HEK293 (cell line): Measurements from ENCODE around the gene VEGFA.

Source experiments
- CTCF ChIA-PET: fragments of 350-600 bp; formaldehyde crosslinking; extraction: SDS; loops from one replicate; lab custom pipeline; 2021; ENCODE audit warnings: antibody characterized with exemption; lab: Yijun Ruan, JAX
- POLR2A ChIA-PET: fragments of 300-600 bp; formaldehyde crosslinking; extraction: SDS; loops from one replicate; lab custom pipeline; 2020; ENCODE audit warnings: antibody characterized with exemption, inconsistent platforms; lab: Yijun Ruan, JAX
- H3K27ac ChIP-seq: fragments of 200-500 bp; sonication (Bioruptor generic); 2 replicates; pipeline ENCODE4 v1.5.1; 2014; ENCODE audit warnings: low read depth, low read length, control low read depth, inconsistent platforms; ENCODE audit errors: extremely low read depth
- H3K36me3 ChIP-seq, 2 experiments: fragments of 200-500 bp in 1 of 2; sonication (Bioruptor generic) in 1 of 2; 1 replicate in 1 of 2; 2 replicates in 1 of 2; pipeline ENCODE4 v1.5.1; 2014 to 2017; ENCODE audit warnings: inconsistent platforms in 2 of 2, low read length in 2 of 2; ENCODE audit not compliant: control insufficient read depth in 2 of 2, insufficient read depth in 1 of 2
- H3K4me1 ChIP-seq: fragments of 200-500 bp; sonication (Bioruptor generic); 2 replicates; pipeline ENCODE4 v1.5.1; 2014; ENCODE audit warnings: mild to moderate bottlenecking, low read length, inconsistent platforms; ENCODE audit not compliant: control insufficient read depth, insufficient read depth
- H3K4me3 ChIP-seq: 2 replicates; pipeline ENCODE4 v1.5.1; 2011; ENCODE audit warnings: low read depth, mild to moderate bottlenecking, control low read depth, low read length, moderate library complexity
- H3K9me3 ChIP-seq: fragments of 200-500 bp; sonication (Bioruptor generic); 2 replicates; pipeline ENCODE4 v1.5.1; 2014; ENCODE audit warnings: low read depth, low read length, inconsistent platforms; ENCODE audit not compliant: control insufficient read depth, insufficient read depth
- SETDB1 ChIP-seq: IDR thresholded peaks from one replicate; pipeline ENCODE4 v1.6.1; 2017; ENCODE audit warnings: mild to moderate bottlenecking, low read length, moderate library complexity, mixed read lengths; ENCODE audit not compliant: insufficient read length
- SP2 ChIP-seq: fragments of 450-650 bp; formaldehyde crosslinking; IDR thresholded peaks from 2 replicates; pipeline ENCODE4 v1.5.1; 2016; ENCODE audit warnings: missing biosample characterization, missing genetic modification characterization
- SP3 ChIP-seq: fragments of 450-650 bp; formaldehyde crosslinking; IDR thresholded peaks from 2 replicates; pipeline ENCODE4 v1.5.1; 2016; ENCODE audit warnings: missing biosample characterization, missing genetic modification characterization
- ZNF169 ChIP-seq: fragments of 450-650 bp; formaldehyde crosslinking; IDR thresholded peaks from 2 replicates; pipeline ENCODE4 v1.5.1; 2016; ENCODE audit warnings: missing biosample characterization, missing genetic modification characterization
- ZNF350 ChIP-seq: fragments of 450-650 bp; formaldehyde crosslinking; IDR thresholded peaks from 2 replicates; pipeline ENCODE4 v1.5.0; 2017; ENCODE audit warnings: missing biosample characterization, mild to moderate bottlenecking, missing genetic modification characterization
- ZNF366 ChIP-seq: fragments of 450-650 bp; formaldehyde crosslinking; conservative IDR thresholded peaks from 2 replicates; pipeline ENCODE4 v1.5.1; 2016; ENCODE audit warnings: missing biosample characterization, missing genetic modification characterization
- ZNF394 ChIP-seq: fragments of 450-650 bp; formaldehyde crosslinking; IDR thresholded peaks from 2 replicates; pipeline ENCODE4 v1.5.1; 2016; ENCODE audit warnings: missing biosample characterization, missing genetic modification characterization, mild to moderate bottlenecking, moderate library complexity, borderline replicate concordance
- ZNF624 ChIP-seq: fragments of 450-650 bp; formaldehyde crosslinking; IDR thresholded peaks from 2 replicates; pipeline ENCODE4 v1.5.1; 2017; ENCODE audit warnings: missing biosample characterization, missing genetic modification characterization
- ZNF629 ChIP-seq: fragments of 450-650 bp; formaldehyde crosslinking; IDR thresholded peaks from 2 replicates; pipeline ENCODE4 v1.5.1; 2017; ENCODE audit warnings: missing biosample characterization, missing genetic modification characterization
- ZSCAN18 ChIP-seq: fragments of 450-650 bp; formaldehyde crosslinking; IDR thresholded peaks from 2 replicates; pipeline ENCODE4 v1.5.1; 2016; ENCODE audit warnings: missing biosample characterization, missing genetic modification characterization
- TF ChIP-seq, protein P1 (sequence below): fragments of 450-650 bp; formaldehyde crosslinking; IDR thresholded peaks from 2 replicates; pipeline ENCODE4 v1.5.1; 2016; ENCODE audit warnings: missing biosample characterization, missing genetic modification characterization
- TF ChIP-seq, protein P2 (sequence below): fragments of 450-650 bp; IDR thresholded peaks from 2 replicates; pipeline ENCODE4 v1.5.1; 2018; ENCODE audit warnings: missing biosample characterization, missing genetic modification characterization
- TF ChIP-seq, protein P3 (sequence below): fragments of 450-650 bp; formaldehyde crosslinking; IDR thresholded peaks from 2 replicates; pipeline ENCODE4 v1.5.1; 2016; ENCODE audit warnings: missing biosample characterization, missing genetic modification characterization

The VEGFA gene

DNA sequence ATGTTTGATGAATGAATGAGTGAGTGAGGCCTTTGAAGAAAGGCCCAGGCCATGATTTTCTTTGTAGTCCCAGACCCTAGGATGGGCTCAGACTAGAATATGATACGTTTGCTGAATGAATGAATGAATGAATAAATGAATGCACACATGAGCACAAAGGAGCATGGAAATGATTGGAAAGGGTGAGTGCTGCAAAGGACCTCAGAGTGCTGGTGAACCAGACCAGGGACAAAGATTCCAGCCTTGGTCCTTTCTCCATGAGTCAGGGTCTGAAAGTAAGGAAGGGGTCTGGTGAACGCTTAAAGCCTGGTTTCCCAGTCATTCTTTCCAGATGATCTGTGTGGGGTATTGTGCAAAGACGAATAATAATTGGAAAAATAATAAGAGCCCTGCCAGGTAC lies 42.4 kb upstream of the VEGFA start (continued):
- TF ChIP-seq, protein P1, sequence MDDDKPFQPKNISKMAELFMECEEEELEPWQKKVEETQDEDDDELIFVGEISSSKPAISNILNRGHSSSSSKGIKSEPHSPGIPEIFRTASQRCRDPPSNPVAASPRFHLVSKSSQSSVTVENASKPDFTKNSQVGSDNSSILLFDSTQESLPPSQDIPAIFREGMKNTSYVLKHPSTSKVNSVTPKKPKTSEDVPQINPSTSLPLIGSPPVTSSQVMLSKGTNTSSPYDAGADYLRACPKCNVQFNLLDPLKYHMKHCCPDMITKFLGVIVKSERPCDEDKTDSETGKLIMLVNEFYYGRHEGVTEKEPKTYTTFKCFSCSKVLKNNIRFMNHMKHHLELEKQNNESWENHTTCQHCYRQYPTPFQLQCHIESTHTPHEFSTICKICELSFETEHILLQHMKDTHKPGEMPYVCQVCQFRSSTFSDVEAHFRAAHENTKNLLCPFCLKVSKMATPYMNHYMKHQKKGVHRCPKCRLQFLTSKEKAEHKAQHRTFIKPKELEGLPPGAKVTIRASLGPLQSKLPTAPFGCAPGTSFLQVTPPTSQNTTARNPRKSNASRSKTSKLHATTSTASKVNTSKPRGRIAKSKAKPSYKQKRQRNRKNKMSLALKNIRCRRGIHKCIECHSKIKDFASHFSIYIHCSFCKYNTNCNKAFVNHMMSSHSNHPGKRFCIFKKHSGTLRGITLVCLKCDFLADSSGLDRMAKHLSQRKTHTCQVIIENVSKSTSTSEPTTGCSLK (tag by site-specific recombination) = no peak

DNA sequence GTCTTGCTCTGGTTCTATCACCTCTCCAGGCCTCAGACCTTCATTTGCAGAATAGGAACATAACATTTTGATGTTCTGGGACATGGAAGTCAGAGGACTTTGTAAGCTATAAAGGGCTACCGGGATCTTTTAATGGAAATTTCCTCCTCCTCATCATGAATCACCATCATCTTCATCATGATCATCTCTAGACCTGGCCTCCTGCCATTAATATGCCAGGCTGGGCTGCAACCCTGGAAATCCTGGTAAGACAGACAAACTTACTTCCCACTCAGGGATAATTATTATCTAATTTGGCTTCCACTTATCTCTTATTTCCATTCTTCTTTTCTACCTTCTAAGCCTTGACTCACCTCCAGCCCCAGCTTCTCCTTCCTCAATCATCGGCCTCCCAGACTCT lies 41.4 kb upstream of the VEGFA start:
- TF ChIP-seq, protein P2, sequence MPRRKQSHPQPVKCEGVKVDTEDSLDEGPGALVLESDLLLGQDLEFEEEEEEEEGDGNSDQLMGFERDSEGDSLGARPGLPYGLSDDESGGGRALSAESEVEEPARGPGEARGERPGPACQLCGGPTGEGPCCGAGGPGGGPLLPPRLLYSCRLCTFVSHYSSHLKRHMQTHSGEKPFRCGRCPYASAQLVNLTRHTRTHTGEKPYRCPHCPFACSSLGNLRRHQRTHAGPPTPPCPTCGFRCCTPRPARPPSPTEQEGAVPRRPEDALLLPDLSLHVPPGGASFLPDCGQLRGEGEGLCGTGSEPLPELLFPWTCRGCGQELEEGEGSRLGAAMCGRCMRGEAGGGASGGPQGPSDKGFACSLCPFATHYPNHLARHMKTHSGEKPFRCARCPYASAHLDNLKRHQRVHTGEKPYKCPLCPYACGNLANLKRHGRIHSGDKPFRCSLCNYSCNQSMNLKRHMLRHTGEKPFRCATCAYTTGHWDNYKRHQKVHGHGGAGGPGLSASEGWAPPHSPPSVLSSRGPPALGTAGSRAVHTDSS (tag by site-specific recombination) = 0 out of 2 replicates have a peak, but pooled peaks have one; percentile 38
- TF ChIP-seq ZNF366 (tag by site-specific recombination) = no peak
- CTCF ChIA-PET = interaction anchor here (0.8 to 1.3 kb wide), 6 partner anchors 11 to 62 kb away, joined by 3 to 6 read pairs (median 4); partner anchors contain the start of gene VEGFA
- H3K27ac ChIP-seq = no peak overlapping the region

DNA sequence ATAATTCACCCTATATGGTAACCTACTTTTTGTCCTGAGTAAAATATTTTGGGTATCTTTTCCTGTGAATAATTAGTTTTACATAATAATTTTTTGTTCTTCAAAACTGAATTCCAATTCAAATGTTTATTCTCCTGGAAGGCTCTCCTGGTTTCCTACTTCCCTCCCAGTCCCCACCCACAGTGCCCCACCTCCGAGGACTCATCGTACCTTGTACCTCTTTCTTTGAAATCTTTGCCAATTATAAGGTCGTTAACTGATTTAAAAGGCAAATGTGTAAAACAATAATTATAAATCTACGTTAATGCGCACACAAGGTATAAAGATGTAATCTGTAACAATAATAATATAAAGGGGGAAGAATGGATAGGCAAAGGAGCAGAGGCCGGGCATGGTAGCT lies 40.5 kb upstream of the VEGFA start:
- ChIA-PET POLR2A (no interaction called here), CTCF (interaction anchor here (1.4 kb wide), 1 partner anchor 39 kb away, joined by 3 read pairs; no protein-coding TSS in a partner anchor)
- no peak overlapping the region for H3K27ac ChIP-seq
- no peaks in the 10 kb centered on the region for H3K9me3 ChIP-seq
- H3K4me3 ChIP-seq = no peak overlapping the region
- TF ChIP-seq ZSCAN18 (tag by site-specific recombination) = no peak
- TF ChIP-seq SP3 (tag by site-specific recombination) = no peak
- TF ChIP-seq SP2 (tag by site-specific recombination) = no peak
- TF ChIP-seq, protein P3, sequence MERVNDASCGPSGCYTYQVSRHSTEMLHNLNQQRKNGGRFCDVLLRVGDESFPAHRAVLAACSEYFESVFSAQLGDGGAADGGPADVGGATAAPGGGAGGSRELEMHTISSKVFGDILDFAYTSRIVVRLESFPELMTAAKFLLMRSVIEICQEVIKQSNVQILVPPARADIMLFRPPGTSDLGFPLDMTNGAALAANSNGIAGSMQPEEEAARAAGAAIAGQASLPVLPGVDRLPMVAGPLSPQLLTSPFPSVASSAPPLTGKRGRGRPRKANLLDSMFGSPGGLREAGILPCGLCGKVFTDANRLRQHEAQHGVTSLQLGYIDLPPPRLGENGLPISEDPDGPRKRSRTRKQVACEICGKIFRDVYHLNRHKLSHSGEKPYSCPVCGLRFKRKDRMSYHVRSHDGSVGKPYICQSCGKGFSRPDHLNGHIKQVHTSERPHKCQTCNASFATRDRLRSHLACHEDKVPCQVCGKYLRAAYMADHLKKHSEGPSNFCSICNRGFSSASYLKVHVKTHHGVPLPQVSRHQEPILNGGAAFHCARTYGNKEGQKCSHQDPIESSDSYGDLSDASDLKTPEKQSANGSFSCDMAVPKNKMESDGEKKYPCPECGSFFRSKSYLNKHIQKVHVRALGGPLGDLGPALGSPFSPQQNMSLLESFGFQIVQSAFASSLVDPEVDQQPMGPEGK (tag by site-specific recombination) = no peak
- TF ChIP-seq ZNF169 (tag by site-specific recombination) = no peak
- TF ChIP-seq ZNF394 (tag by site-specific recombination) = no peak
- no peak for TF ChIP-seq SETDB1
- no peak for TF ChIP-seq ZNF629 (tag by site-specific recombination)
- TF ChIP-seq, protein P1 (tag by site-specific recombination) = no peak
- TF ChIP-seq ZNF350 (tag by site-specific recombination) = no peak
- no peak for TF ChIP-seq ZNF624 (tag by site-specific recombination)
- H3K4me1 ChIP-seq = peaks cover 10% of the 10 kb centered on the region
- H3K36me3 ChIP-seq = no peaks in the 10 kb centered on the region

More for the DNA sequence above, 41.4 kb upstream of the VEGFA start:
- POLR2A ChIA-PET = no interaction called here
- H3K4me1 ChIP-seq = peaks cover 10% of the 10 kb centered on the region
- H3K36me3 ChIP-seq = no peaks in the 10 kb centered on the region
- no peak overlapping the region for H3K4me3 ChIP-seq
- no peaks in the 10 kb centered on the region for H3K9me3 ChIP-seq
